HUES6 (cell line): ENCODE data around the gene TMCC2.

ENCODE experiments used
- H3K27ac ChIP-seq: 2 replicates; pipeline ENCODE4 v1.7.0; 2013; ENCODE audit warnings: low read depth, mild to moderate bottlenecking, low read length, inconsistent platforms
- H3K27me3 ChIP-seq: 2 replicates; pipeline ENCODE4 v1.6.1; 2013; ENCODE audit warnings: low read length; ENCODE audit not compliant: control insufficient read depth, insufficient read depth
- H3K36me3 ChIP-seq: 2 replicates; pipeline ENCODE4 v1.6.1; 2013; ENCODE audit warnings: low read length; ENCODE audit not compliant: control insufficient read depth, insufficient read depth
- H3K4me1 ChIP-seq: 2 replicates; pipeline ENCODE4 v1.6.1; 2013; ENCODE audit warnings: low read length; ENCODE audit not compliant: control insufficient read depth, insufficient read depth
- H3K4me3 ChIP-seq: 2 replicates; pipeline ENCODE4 v1.5.1; 2013; ENCODE audit warnings: low read depth, low read length
- H3K9ac ChIP-seq: one replicate; pipeline ENCODE4 v1.6.1; 2013; ENCODE audit warnings: mild to moderate bottlenecking, low read length
- H3K9me3 ChIP-seq: 2 replicates; pipeline ENCODE4 v1.6.1; 2013; ENCODE audit warnings: low read depth, low read length; ENCODE audit not compliant: control insufficient read depth, insufficient read depth

Gene TMCC2

DNA sequence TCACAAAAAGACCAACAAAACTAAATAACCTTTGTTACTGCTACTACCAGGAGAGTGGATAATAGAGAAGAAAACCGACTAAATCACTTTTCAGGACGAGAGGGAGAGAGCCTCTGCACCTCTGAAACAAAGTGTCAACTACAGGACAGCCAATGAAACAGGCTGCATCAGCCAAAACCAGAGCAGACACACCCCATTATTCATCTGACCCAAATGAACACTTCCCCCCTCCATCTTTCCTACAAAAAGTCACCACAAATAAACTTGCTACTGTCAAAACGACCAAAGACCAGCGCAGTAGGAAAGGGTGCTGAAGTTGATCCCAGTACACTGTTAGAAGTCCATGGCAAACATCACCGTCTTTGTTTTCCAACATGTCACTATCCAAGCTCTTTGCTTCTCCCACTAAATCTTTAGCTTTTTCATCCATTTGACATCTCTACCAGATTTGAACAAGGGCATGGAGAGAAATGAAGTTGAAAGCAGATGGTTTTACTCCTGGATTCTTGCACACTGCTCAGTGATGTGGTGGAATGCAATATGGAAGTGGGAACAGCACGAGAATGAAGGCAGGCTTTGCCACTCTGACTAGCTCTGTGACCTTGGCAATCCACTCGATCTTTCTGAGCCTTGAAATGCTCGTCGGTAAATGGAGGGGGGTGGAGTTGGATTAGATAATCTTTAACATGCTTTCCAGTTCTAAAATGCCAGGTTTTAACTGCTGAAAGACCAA is 36.7 kb upstream of the TMCC2 start:
- no peaks in the 10 kb centered on the region for H3K9me3 ChIP-seq
- H3K9ac ChIP-seq, result no peak overlapping the region
- no peaks in the 10 kb centered on the region for H3K27me3 ChIP-seq
- peak overlapping the region; percentile 30; the same call in 1 of the 2 replicates for H3K4me3 ChIP-seq
- peak overlapping the region; percentile 6; the same call in 1 of the 2 replicates for H3K27ac ChIP-seq
- H3K36me3 ChIP-seq, result peaks cover 10% of the 10 kb centered on the region; the same call in 1 of the 2 replicates
- H3K4me1 ChIP-seq, result peaks cover 64% of the 10 kb centered on the region

DNA sequence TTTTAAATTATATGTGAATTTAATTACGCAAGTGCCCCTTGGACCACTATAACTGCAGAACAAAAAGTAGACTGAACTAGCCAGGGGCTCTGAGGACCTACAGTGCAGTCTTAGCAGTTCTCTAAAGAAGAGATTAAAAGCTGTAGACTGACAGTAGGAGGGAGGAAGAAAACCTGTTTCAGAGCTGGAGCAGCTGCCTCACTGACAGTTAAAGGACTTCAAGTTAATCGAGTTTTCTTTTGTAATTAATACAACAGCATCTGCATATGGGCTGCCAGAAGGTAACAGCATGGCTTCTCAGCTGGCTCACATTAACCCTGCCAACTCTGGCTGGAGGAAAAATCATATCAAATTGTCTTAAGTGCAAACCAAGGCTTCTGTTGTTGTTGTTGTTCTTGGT is 36.1 kb upstream of the TMCC2 start:
- H3K9ac ChIP-seq, result no peak overlapping the region
- H3K9me3 ChIP-seq, result no peaks in the 10 kb centered on the region
- peaks cover 64% of the 10 kb centered on the region for H3K4me1 ChIP-seq
- no peak overlapping the region for H3K27ac ChIP-seq
- peaks cover 5% of the 10 kb centered on the region; the same call in 1 of the 2 replicates for H3K36me3 ChIP-seq
- no peaks in the 10 kb centered on the region for H3K27me3 ChIP-seq
- H3K4me3 ChIP-seq, result peak overlapping the region; percentile 30; the same call in 1 of the 2 replicates

DNA sequence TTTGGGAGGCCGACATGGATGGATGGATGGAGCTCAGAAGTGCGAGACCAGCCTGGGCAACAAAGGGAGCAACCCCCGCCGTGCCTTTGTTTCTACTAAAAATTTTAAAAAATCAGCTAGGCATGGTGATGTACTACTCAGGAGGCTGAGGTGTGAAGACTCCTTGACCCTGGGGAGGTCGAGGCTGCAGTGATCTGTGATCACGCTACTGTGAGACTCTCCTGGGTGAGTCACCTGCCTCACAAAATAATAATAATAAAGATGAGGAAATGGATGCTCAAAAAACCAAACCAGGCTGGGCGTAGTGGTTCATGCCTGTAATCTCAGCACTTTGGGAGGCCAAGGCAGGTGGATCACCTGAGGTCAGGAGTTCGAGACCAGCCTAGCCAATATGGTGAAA is 35.5 kb upstream of the TMCC2 start:
- no peaks in the 10 kb centered on the region for H3K27me3 ChIP-seq

DNA sequence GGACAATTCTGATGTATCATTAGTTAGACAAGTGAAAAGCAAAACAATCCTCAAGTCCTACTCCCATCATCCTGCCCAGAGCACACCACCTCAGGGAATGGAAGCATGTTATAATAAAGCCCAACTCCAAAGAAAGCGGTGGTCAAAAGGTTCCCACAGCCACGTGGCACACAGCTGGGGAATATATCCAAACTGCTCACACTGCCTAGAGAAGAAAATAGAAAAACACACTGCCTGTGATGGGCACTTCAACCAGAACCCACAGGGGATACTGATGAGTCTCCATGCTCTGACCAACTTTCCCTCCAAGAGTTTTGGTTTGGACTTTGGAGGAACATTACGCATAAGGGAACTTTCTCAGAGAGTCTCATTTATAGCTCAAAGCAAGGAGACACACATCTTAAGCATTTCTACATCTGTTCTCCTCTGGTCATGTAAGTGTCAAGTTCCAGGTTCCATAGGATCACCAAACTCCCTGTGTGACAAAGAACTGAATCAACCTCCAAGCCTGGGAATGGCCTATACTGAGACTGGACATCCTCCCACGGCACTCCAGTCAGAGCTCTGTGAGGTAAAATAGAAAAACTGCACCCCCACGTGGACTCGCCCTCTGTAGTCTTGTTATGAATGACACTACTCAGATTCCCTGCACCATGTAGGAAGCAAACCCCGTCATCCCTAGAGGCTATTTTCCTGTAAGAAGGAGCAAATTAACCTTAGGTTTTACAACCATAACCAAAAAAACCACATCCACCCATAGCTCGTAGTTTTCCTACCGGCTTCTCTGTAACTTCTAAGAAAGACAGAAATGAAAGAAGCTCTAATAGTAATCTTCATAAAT is 28.4 kb upstream of the TMCC2 start:
- no peaks in the 10 kb centered on the region for H3K9me3 ChIP-seq
- H3K27ac ChIP-seq, result no peak overlapping the region
- no peaks in the 10 kb centered on the region for H3K36me3 ChIP-seq
- H3K4me3 ChIP-seq, result no peak overlapping the region
- no peak overlapping the region for H3K9ac ChIP-seq
- H3K27me3 ChIP-seq, result no peaks in the 10 kb centered on the region
- H3K4me1 ChIP-seq, result peaks cover 27% of the 10 kb centered on the region

More for the DNA sequence above, 35.5 kb upstream of the TMCC2 start:
- Histone ChIP-seq H3K27ac (no peak overlapping the region), H3K9me3 (no peaks in the 10 kb centered on the region), H3K36me3 (peaks cover 3% of the 10 kb centered on the region; the same call in 1 of the 2 replicates), H3K9ac (no peak overlapping the region), H3K4me1 (peaks cover 62% of the 10 kb centered on the region), H3K4me3 (0 out of 2 replicates have a peak overlapping the region, but pooled peaks have one; percentile 29)

DNA sequence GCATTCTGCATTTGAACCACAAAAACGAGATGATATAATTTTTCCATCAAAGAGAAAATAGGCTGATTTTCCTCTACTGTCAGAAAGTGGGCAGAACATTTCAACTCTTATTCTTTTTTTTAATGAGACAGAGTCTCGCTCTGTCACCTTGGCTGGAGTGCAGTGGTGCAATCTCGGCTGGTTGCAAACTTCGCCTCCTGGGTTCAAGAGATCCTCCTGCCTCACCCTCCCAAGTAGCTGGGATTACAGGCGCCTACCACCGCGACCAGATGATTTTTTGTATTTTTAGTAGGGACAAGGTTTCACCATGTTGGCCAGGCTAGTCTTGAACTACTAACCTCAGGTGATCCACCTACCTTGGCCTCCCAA is 27.8 kb upstream of the TMCC2 start:
- H3K9ac ChIP-seq, result no peak overlapping the region
- peaks cover 27% of the 10 kb centered on the region for H3K4me1 ChIP-seq
- H3K36me3 ChIP-seq, result no peaks in the 10 kb centered on the region
- no peaks in the 10 kb centered on the region for H3K27me3 ChIP-seq
- no peaks in the 10 kb centered on the region for H3K9me3 ChIP-seq
- no peak overlapping the region for H3K4me3 ChIP-seq
- H3K27ac ChIP-seq, result no peak overlapping the region

DNA sequence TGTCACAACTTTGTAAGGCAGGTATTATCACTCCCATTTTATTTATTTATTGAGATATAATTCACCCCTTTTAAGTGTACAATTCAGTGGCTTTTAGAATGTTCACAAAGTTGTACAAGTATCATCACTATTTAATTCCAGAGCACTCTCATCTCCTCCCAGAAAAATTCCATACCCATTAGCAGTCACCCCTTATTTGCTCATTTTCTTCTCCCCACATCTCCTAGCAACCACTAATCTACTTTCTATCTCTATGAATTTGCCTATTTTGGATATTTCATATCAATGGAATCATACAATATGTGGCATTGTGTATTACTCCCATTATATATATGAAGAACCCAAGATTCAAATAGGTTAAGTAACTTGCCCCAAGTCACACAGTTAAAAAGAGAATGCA is 23.2 kb upstream of the TMCC2 start:
- Histone ChIP-seq H3K4me3 (no peak overlapping the region), H3K27ac (no peak overlapping the region), H3K9ac (no peak overlapping the region), H3K9me3 (no peaks in the 10 kb centered on the region), H3K36me3 (no peaks in the 10 kb centered on the region), H3K4me1 (peaks cover 21% of the 10 kb centered on the region), H3K27me3 (no peaks in the 10 kb centered on the region)

DNA sequence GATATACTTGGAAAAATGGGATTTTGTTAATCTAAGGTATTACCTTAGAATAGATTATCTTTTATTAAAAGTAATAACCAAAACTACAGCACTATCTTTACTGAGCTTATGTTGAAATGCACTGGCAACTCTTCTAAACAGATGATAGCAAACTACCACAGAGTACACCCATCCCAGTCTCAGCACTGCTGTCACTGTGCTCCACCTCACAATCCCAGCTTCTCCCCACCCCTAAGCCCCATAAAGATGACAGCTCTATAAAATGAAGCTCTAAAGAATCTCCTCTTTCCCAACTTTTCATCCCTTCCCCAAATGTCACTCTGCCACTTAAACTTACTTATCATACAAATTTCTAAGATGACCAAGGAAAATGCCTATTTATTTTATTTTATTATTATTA is 22.7 kb upstream of the TMCC2 start:
- H3K27ac ChIP-seq, result no peak overlapping the region
- no peak overlapping the region for H3K9ac ChIP-seq
- no peak overlapping the region for H3K4me3 ChIP-seq
- H3K27me3 ChIP-seq, result no peaks in the 10 kb centered on the region
- H3K4me1 ChIP-seq, result peaks cover 21% of the 10 kb centered on the region
- H3K36me3 ChIP-seq, result no peaks in the 10 kb centered on the region
- H3K9me3 ChIP-seq, result no peaks in the 10 kb centered on the region

DNA sequence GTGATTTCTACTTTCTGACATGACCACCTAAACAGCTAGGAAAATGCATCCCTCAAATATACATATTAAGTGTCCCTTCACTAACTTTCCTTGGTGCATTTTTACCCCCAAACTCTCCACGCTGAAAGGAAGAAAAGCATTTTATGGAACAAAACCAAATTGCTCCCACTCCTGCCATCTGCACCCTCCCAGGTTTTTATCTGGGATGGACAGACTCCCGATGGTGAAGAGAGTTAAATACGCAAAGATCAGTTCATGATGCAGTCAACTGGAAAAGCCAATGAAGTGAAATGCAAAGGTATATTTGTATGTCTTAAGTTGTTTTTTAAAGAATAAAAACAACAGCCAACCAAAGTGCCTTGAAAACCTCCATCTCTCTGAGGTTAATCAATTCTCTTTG is 18.9 kb upstream of the TMCC2 start:
- Histone ChIP-seq H3K36me3 (no peaks in the 10 kb centered on the region), H3K9ac (no peak overlapping the region), H3K9me3 (no peaks in the 10 kb centered on the region), H3K27ac (no peak overlapping the region), H3K4me1 (peaks cover 4% of the 10 kb centered on the region; the same call in 1 of the 2 replicates), H3K4me3 (no peak overlapping the region), H3K27me3 (no peaks in the 10 kb centered on the region)

DNA sequence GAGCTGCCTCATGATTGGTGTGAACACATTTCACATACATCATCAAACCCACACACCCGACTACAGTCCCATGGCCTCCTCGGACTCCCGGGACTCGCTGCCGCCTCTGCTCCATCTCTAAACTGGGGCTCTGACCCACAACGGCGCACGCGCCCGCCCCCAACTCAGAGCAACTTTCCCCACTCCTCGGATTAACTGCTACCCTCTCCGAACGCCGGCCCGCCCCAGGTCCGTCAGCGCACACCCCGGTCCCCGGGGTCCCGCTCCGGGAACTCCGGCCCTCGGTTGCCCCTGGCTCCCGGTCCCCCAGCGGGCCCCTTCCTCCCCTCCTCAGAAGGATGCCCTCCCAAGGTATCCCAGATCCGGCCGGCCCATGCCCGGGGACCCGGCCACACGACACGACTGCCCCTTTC is 17.0 kb upstream of the TMCC2 start:
- no peaks in the 10 kb centered on the region for H3K9me3 ChIP-seq
- H3K27me3 ChIP-seq, result no peaks in the 10 kb centered on the region
- peak overlapping the region; percentile 61; the same call in 1 of the 2 replicates for H3K27ac ChIP-seq
- H3K4me1 ChIP-seq, result no peaks in the 10 kb centered on the region
- H3K4me3 ChIP-seq, result peak overlapping the region; percentile 94
- H3K36me3 ChIP-seq, result no peaks in the 10 kb centered on the region
- H3K9ac ChIP-seq, result peak overlapping the region; percentile 62

DNA sequence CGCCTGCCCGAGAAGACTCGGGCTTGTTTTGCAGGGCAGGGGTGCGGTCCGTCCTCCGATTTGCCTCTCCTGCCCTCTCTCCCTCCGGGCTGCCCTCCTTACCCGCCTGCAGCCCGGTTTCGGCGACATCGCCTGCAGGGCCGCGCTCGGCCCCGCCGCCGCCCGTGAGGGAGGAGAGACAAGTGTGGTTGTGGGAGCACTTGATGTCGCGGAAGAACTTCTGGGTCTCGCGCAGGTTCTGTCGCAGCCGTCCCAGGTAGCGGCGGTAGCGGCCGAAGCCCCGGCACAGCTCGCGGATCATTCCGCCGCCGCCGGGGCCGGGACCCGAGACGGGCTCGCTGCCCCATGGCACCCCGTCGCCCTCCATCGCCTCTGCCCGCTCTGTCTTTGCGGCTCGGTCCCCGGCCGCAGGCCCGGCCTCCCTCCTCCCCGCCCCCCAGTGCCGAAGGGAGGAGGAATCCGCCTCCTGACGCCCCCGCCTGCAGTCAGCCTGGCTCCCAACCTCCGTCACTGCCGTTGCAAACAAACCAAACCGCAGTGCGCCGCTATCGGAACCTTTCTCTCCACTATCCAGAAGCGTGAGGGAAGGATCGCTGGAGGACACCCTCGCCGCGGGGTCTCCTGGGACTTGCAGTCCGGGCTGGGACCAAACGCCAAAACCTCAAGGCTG is 16.4 kb upstream of the TMCC2 start, which contains the start of gene DSTYK:
TSS of gene DSTYK (minus strand) at position 534 of the 670 bp plus-strand sequence. CDS start at position 367, 167 bp downstream.
- Histone ChIP-seq H3K9ac (peak within 1 kb of the TSS; percentile 62), H3K4me3 (peak within 1 kb of the TSS; percentile 94), H3K4me1 (no peaks in the 10 kb centered on the region), H3K9me3 (no peaks in the 10 kb centered on the region), H3K27ac (peak within 1 kb of the TSS; percentile 61; the same call in 1 of the 2 replicates), H3K27me3 (no peaks in the 10 kb centered on the region), H3K36me3 (no peaks in the 10 kb centered on the region)
